SU-DHL-6 (cell line): ENCODE measurements around the gene CADPS.

Experiments
- H2AFZ ChIP-seq: fragments of 200-600 bp; sonication (generic); 2 replicates; pipeline ENCODE4 v1.6.1; 2014; ENCODE audit warnings: low read depth, mild to moderate bottlenecking, moderate library complexity, mixed read lengths, antibody characterized with exemption, low read length; ENCODE audit not compliant: severe bottlenecking
- H3F3A ChIP-seq: fragments of 200-600 bp; shearing (Covaris generic); 2 replicates; pipeline ENCODE4 v1.6.0; 2016; ENCODE audit warnings: antibody characterized with exemption, mild to moderate bottlenecking; ENCODE audit not compliant: insufficient read depth
- H3K27ac ChIP-seq: fragments of 200-600 bp; sonication (generic); 2 replicates; pipeline ENCODE4 v1.5.1; 2016; ENCODE audit warnings: low read depth, mild to moderate bottlenecking, low read length, moderate library complexity, mixed read lengths
- H3K27me3 ChIP-seq: fragments of 200-600 bp; sonication (generic), shearing (Covaris generic); 2 replicates; pipeline ENCODE4 v1.6.0; 2014; ENCODE audit warnings: mild to moderate bottlenecking, low read length
- H3K36me3 ChIP-seq: fragments of 200-600 bp; sonication (generic); 2 replicates; pipeline ENCODE4 v1.6.1; 2014; ENCODE audit warnings: mild to moderate bottlenecking, low read length, mixed read lengths
- H3K4me2 ChIP-seq: fragments of 300-600, 200-600 bp; shearing (Covaris generic), sonication (generic); 2 replicates; pipeline ENCODE4 v1.6.0; 2014; ENCODE audit warnings: low read length, low read depth, mild to moderate bottlenecking; ENCODE audit not compliant: poor library complexity, severe bottlenecking
- H3K4me3 ChIP-seq: fragments of 200-600 bp; sonication (generic); 2 replicates; pipeline ENCODE4 v1.5.1; 2014; ENCODE audit warnings: antibody characterized with exemption, low read length, mild to moderate bottlenecking, mixed read lengths; ENCODE audit not compliant: insufficient read depth, poor library complexity, severe bottlenecking
- H3K79me2 ChIP-seq: fragments of 200-600 bp; sonication (generic); 2 replicates; pipeline ENCODE4 v1.6.1; 2014; ENCODE audit warnings: mild to moderate bottlenecking, low read length, moderate library complexity; ENCODE audit not compliant: insufficient read depth
- H3K9ac ChIP-seq: fragments of 200-600 bp; sonication (generic); 2 replicates; pipeline ENCODE4 v1.7.0; 2014; ENCODE audit warnings: mild to moderate bottlenecking, low read length
- H3K9me2 ChIP-seq: fragments of 200-600 bp; sonication (generic); replicated peaks from 2 replicates; pipeline ENCODE4 v1.6.1; 2014; ENCODE audit warnings: low read length; ENCODE audit not compliant: insufficient read depth
- H3K9me3 ChIP-seq: fragments of 200-600 bp; sonication (generic); 2 replicates; pipeline ENCODE4 v1.6.1; 2014; ENCODE audit warnings: low read length, mixed read lengths; ENCODE audit not compliant: insufficient read depth
- H4K20me1 ChIP-seq: fragments of 200-600 bp; sonication (generic); 2 replicates; pipeline ENCODE4 v1.6.1; 2014; ENCODE audit warnings: low read depth, mild to moderate bottlenecking, antibody characterized with exemption, low read length, moderate library complexity, mixed read lengths
- EZH2phosphoT487 ChIP-seq: fragments of 200-600 bp; sonication (generic), shearing (Covaris generic); conservative IDR thresholded peaks from 2 replicates; pipeline ENCODE4 v1.6.1; 2018; ENCODE audit warnings: mild to moderate bottlenecking, antibody characterized with exemption, low read length, moderate library complexity, mixed read lengths
- TF ChIP-seq, protein P1 (sequence below): fragments of 200-600 bp; sonication (generic); IDR thresholded peaks from one replicate; pipeline ENCODE4 v1.5.1; 2017; ENCODE audit warnings: antibody characterized with exemption, mild to moderate bottlenecking, low read length, moderate library complexity; ENCODE audit not compliant: insufficient read depth, poor library complexity, severe bottlenecking

CADPS gene

DNA sequence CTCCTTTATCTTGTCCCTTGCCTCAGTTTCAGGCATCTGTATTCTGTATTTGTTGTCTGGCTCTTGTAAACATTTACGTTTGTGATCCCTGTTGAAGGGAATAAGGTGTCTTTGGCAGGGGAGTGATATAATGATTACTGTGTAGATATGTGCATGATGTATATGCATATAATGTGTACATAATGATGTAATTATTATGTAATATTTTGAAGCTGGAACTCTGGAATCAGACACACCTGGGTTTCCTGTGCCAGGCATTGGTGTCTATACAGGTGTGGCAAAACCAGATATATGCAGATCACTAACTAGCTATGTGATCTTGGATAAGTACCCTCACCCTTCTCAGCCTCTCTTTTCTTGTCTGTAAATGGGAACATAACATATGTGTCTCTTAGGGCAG lies 260.7 kb downstream of the CADPS start:
- Histone ChIP-seq H3K27me3 (no peaks in the 10 kb centered on the region), H3K27ac (no peak overlapping the region), H3K4me3 (no peak overlapping the region), H3K9me2 (no peaks in the 10 kb centered on the region), H3F3A (no peaks in the 10 kb centered on the region), H3K9ac (no peak overlapping the region), H3K79me2 (no peaks in the 10 kb centered on the region), H4K20me1 (no peaks in the 10 kb centered on the region), H3K4me2 (no peak overlapping the region), H2AFZ (no peak overlapping the region), H3K36me3 (no peaks in the 10 kb centered on the region), H3K9me3 (no peaks in the 10 kb centered on the region)
- no peak for TF ChIP-seq EZH2phosphoT487
- TF ChIP-seq, protein P1, sequence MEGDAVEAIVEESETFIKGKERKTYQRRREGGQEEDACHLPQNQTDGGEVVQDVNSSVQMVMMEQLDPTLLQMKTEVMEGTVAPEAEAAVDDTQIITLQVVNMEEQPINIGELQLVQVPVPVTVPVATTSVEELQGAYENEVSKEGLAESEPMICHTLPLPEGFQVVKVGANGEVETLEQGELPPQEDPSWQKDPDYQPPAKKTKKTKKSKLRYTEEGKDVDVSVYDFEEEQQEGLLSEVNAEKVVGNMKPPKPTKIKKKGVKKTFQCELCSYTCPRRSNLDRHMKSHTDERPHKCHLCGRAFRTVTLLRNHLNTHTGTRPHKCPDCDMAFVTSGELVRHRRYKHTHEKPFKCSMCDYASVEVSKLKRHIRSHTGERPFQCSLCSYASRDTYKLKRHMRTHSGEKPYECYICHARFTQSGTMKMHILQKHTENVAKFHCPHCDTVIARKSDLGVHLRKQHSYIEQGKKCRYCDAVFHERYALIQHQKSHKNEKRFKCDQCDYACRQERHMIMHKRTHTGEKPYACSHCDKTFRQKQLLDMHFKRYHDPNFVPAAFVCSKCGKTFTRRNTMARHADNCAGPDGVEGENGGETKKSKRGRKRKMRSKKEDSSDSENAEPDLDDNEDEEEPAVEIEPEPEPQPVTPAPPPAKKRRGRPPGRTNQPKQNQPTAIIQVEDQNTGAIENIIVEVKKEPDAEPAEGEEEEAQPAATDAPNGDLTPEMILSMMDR = no peak

- no peaks in the 10 kb centered on the region for H3K27me3 ChIP-seq
- no peak overlapping the region for H2AFZ ChIP-seq
- no peaks in the 10 kb centered on the region for H3K9me2 ChIP-seq
- no peak overlapping the region for H3K27ac ChIP-seq
- no peaks in the 10 kb centered on the region for H3K36me3 ChIP-seq
- no peaks in the 10 kb centered on the region for H3K9me3 ChIP-seq
- H3F3A ChIP-seq = no peaks in the 10 kb centered on the region
- H4K20me1 ChIP-seq = no peaks in the 10 kb centered on the region
- H3K4me2 ChIP-seq = no peak overlapping the region
- H3K79me2 ChIP-seq = no peaks in the 10 kb centered on the region
- H3K4me3 ChIP-seq = no peak overlapping the region
- TF ChIP-seq EZH2phosphoT487 = no peak
- TF ChIP-seq, protein P1 = no peak
- H3K9ac ChIP-seq = no peak overlapping the region
Observed at GRCh38 chr3:62611541-62612240, 263.5 kb downstream of the CADPS start.

- Histone ChIP-seq H3K9me2 (no peaks in the 10 kb centered on the region), H3K4me2 (no peak overlapping the region), H4K20me1 (no peaks in the 10 kb centered on the region), H3K27ac (no peak overlapping the region), H3F3A (no peaks in the 10 kb centered on the region), H3K9me3 (no peaks in the 10 kb centered on the region), H3K36me3 (no peaks in the 10 kb centered on the region), H2AFZ (no peak overlapping the region), H3K9ac (no peak overlapping the region), H3K79me2 (no peaks in the 10 kb centered on the region), H3K4me3 (no peak overlapping the region), H3K27me3 (no peaks in the 10 kb centered on the region)
- TF ChIP-seq, protein P1 = no peak
- TF ChIP-seq EZH2phosphoT487 = no peak
Observed at GRCh38 chr3:62607287-62608029, 267.8 kb downstream of the CADPS start.
